Motor neuron (in vitro differentiated cells): ENCODE results near the gene ZNF415. TPM values are rescaled to one million over a fixed set of nuclear protein-coding genes. Genes with fewer than 3 reads are reported as not detected.
"Not testable (repeated sequence)": the region's sequence is repeated elsewhere in the genome, so short reads cannot be mapped to it uniquely, and the experiment has no call there.

Source experiments
- ATAC-seq, 8 experiments: fragments of 200-7000 bp; cut with Tn5 transposase; replicated peaks in 6 of 8; 2 replicates each; pipeline ENCODE4 v1.8.0; 2021; ENCODE audit warnings: mild to moderate bottlenecking in 8 of 8, moderate library complexity in 8 of 8
- H3K27ac ChIP-seq, 2 donors: fragments of 250-450 bp; sonication (Bioruptor Pico); 2 replicates each; pipeline ENCODE4 v1.9.0; 2021; ENCODE audit warnings: antibody characterized with exemption in 2 of 2, mild to moderate bottlenecking in 2 of 2, moderate library complexity in 1 of 2
- H3K4me1 ChIP-seq, 2 donors: fragments of 250-450 bp; sonication (Bioruptor Pico); replicated peaks in 1 of 2; 2 replicates each; pipeline ENCODE4 v1.6.1; 2021; ENCODE audit warnings: antibody characterized with exemption in 2 of 2, mild to moderate bottlenecking in 2 of 2, moderate library complexity in 1 of 2
- H3K4me3 ChIP-seq, 5 donors: fragments of 250-450 bp; sonication (Bioruptor Pico); 2 replicates each; pipeline ENCODE4 v1.9.0; 2021; ENCODE audit warnings: antibody characterized with exemption in 5 of 5, mild to moderate bottlenecking in 5 of 5, moderate library complexity in 4 of 5
- WGBS, 10 experiments: fragments of 450-650 bp; shearing (Covaris generic); methylation state at CpG; one replicate each; pipeline ENCODE4 v1.0.0; 2022; 5-methylcytosine and 5-hydroxymethylcytosine counted together
- in situ Hi-C, 9 experiments: fragments of 400-800 bp; cut with MboI; loops; one replicate each; pipeline ENCODE4 v1.15.0; 2021; ENCODE audit warnings: low sequenced_read_pairs in 9 of 9, low pct_unique_long_range_greater_than_20kb in 2 of 9; ENCODE audit not compliant: unreplicated experiment in 9 of 9
- total RNA-seq, 8 experiments: library from RNA; unstranded; fragments of 300-600 nt; gene quantifications; 2 replicates each; pipeline versions ENCODE4 v1.2.3 to v1.2.4, GENCODE V29; 2022

ZNF415 gene
- total RNA-seq, 8 experiments from 2014 or later = 2.5 to 24.3 (median 15.4) TPM; not detected in 1

GRCh38 chr19:53096982-53097690, 35.6 kb downstream of the ZNF415 start:
- ATAC-seq, in situ Hi-C loops: not testable (repeated sequence)
- 20 to 86% (median 71%) methylated on average over 1 of the region's 10 CpGs; no CpG with 5 or more reads in 5 of the 10 experiments for WGBS, 10 experiments

GRCh38 chr19:53096579-53096978, 36.1 kb downstream of the ZNF415 start:
- ATAC-seq, in situ Hi-C loops: not testable (repeated sequence)

More at GRCh38 chr19:53096982-53097690, 35.6 kb downstream of the ZNF415 start:
- H3K27ac ChIP-seq, H3K4me1 ChIP-seq, H3K4me3 ChIP-seq: not testable (repeated sequence)

GRCh38 chr19:53094754-53095575, 37.7 kb downstream of the ZNF415 start:
- peak overlapping the region in 1 of 2 donors; percentile 14 for H3K27ac ChIP-seq
- 53 to 100% (median 81%) methylated on average over 1 to 7 of the region's 29 CpGs; no CpG with 5 or more reads in 6 of the 10 experiments for WGBS, 10 experiments
- in situ Hi-C loops = no loop called here
- H3K4me1 ChIP-seq = no peaks in the 10 kb centered on the region
- no peak overlapping the region for H3K4me3 ChIP-seq
- peak in 5 of 8 experiments; percentile 27 to 90 (median 53) for ATAC-seq

More at GRCh38 chr19:53096579-53096978, 36.1 kb downstream of the ZNF415 start:
- not testable (repeated sequence) for H3K27ac ChIP-seq, H3K4me3 ChIP-seq, H3K4me1 ChIP-seq
- no CpG with 5 or more reads among the region's 6 CpGs for WGBS, 10 experiments

- Histone ChIP-seq H3K4me3 (no peak overlapping the region), H3K4me1 (no peaks in the 10 kb centered on the region), H3K27ac (no peak overlapping the region)
- WGBS, 10 experiments = 0 to 64% (median 8%) methylated on average over 1 of the region's 1 CpG; no CpG with 5 or more reads in 2 of the 10 experiments
- in situ Hi-C loops = no loop called here
- no peak for ATAC-seq
Observed at GRCh38 chr19:53092723-53093122, 40.0 kb downstream of the ZNF415 start.

GRCh38 chr19:53091413-53092254, 41.1 kb downstream of the ZNF415 start:
- Histone ChIP-seq H3K27ac (no peak overlapping the region), H3K4me3 (no peak overlapping the region), H3K4me1 (no peaks in the 10 kb centered on the region)
- peak in 3 of 8 experiments; percentile 36 to 78 (median 73) for ATAC-seq
- in situ Hi-C loops = no loop called here
- WGBS, 10 experiments = 40 to 100% (median 86%) methylated on average over 2 to 12 of the region's 19 CpGs

- Histone ChIP-seq H3K27ac (no peak overlapping the region), H3K4me3 (no peak overlapping the region), H3K4me1 (no peaks in the 10 kb centered on the region)
- 75 to 100% (median 91%) methylated on average over 1 to 6 of the region's 6 CpGs for WGBS, 10 experiments
- ATAC-seq = no peak
- in situ Hi-C loops = no loop called here
Observed at GRCh38 chr19:53088091-53088490, 44.6 kb downstream of the ZNF415 start.

- WGBS, 10 experiments = 40 to 100% (median 80%) methylated on average over 1 to 5 of the region's 5 CpGs; no CpG with 5 or more reads in 2 of the 10 experiments
- Histone ChIP-seq H3K27ac (no peak overlapping the region), H3K4me1 (no peaks in the 10 kb centered on the region), H3K4me3 (no peak overlapping the region)
- no peak for ATAC-seq
- in situ Hi-C loops = no loop called here
Observed at GRCh38 chr19:53086949-53087348, 45.8 kb downstream of the ZNF415 start.

- Histone ChIP-seq H3K4me3 (no peak overlapping the region), H3K4me1 (no peaks in the 10 kb centered on the region), H3K27ac (no peak overlapping the region)
- ATAC-seq = no peak
- WGBS, 10 experiments = 89 to 100% (median 93%) methylated on average over 1 to 6 of the region's 7 CpGs; no CpG with 5 or more reads in 1 of the 10 experiments
- in situ Hi-C loops = no loop called here
Observed at GRCh38 chr19:53085496-53085895, 47.2 kb downstream of the ZNF415 start.

GRCh38 chr19:53082929-53083328, 49.8 kb downstream of the ZNF415 start:
- in situ Hi-C loops = no loop called here
- WGBS, 10 experiments = 80 to 100% (median 100%) methylated on average over 1 to 3 of the region's 3 CpGs; no CpG with 5 or more reads in 5 of the 10 experiments
- ATAC-seq = no peak
- Histone ChIP-seq H3K27ac (no peak overlapping the region), H3K4me1 (no peaks in the 10 kb centered on the region), H3K4me3 (no peak overlapping the region)

GRCh38 chr19:53079313-53079924, 53.3 kb downstream of the ZNF415 start:
- in situ Hi-C loops = no loop called here
- Histone ChIP-seq H3K27ac (no peak overlapping the region), H3K4me1 (no peaks in the 10 kb centered on the region), H3K4me3 (no peak overlapping the region)
- no peak for ATAC-seq
- 46 to 100% (median 78%) methylated on average over 3 to 8 of the region's 8 CpGs for WGBS, 10 experiments

GRCh38 chr19:53078668-53079067, 54.0 kb downstream of the ZNF415 start:
- Histone ChIP-seq H3K4me3 (no peak overlapping the region), H3K27ac (no peak overlapping the region), H3K4me1 (no peaks in the 10 kb centered on the region)
- WGBS, 10 experiments = 71 to 100% (median 100%) methylated on average over 1 of the region's 1 CpG
- in situ Hi-C loops = no loop called here
- ATAC-seq = no peak

GRCh38 chr19:53076984-53077383, 55.7 kb downstream of the ZNF415 start:
- in situ Hi-C loops = no loop called here
- peak in 2 of 8 experiments; percentile 57 to 68 for ATAC-seq
- Histone ChIP-seq H3K27ac (no peak overlapping the region), H3K4me1 (no peaks in the 10 kb centered on the region), H3K4me3 (no peak overlapping the region)
- 0 to 80% (median 47%) methylated on average over 1 to 10 of the region's 10 CpGs; no CpG with 5 or more reads in 3 of the 10 experiments for WGBS, 10 experiments
